ENCODE measurements around the gene LYVE1. TPM values are rescaled to one million over a fixed set of nuclear protein-coding genes. Genes with fewer than 3 reads are reported as not detected.

Gene LYVE1
- total RNA-seq, 1 donor from 2014 or later, result 95.2 TPM

GRCh38 chr11:10534316-10534715 is 34.1 kb downstream of the LYVE1 start:
- H3K4me1 ChIP-seq, result peaks cover 11% of the 10 kb centered on the region

GRCh38 chr11:10533323-10533722 is 35.1 kb downstream of the LYVE1 start:
- TF ChIP-seq CTCF (IDR thresholded peaks at IDR 0.05), result no peak
- H3K27ac ChIP-seq, result no peak overlapping the region
- DNase-seq, result no peak
- no peak for ATAC-seq
- H3K4me1 ChIP-seq, result peaks cover 11% of the 10 kb centered on the region
- no peaks in the 10 kb centered on the region for H3K27me3 ChIP-seq (ENCODE audit: low read depth)
- intact Hi-C loops (cut with DNase I), result no loop called here
- H3K36me3 ChIP-seq, result peaks cover 43% of the 10 kb centered on the region
- H3K4me3 ChIP-seq, result no peak overlapping the region
- H3K9me3 ChIP-seq, result no peaks in the 10 kb centered on the region

More at GRCh38 chr11:10534316-10534715, 34.1 kb downstream of the LYVE1 start:
- intact Hi-C loops (cut with DNase I), result no loop called here
- Histone ChIP-seq H3K27ac (no peak overlapping the region), H3K9me3 (no peaks in the 10 kb centered on the region), H3K27me3 (ENCODE audit: low read depth) (no peaks in the 10 kb centered on the region), H3K4me3 (no peak overlapping the region), H3K36me3 (peaks cover 33% of the 10 kb centered on the region)
- DNase-seq (no peak), ATAC-seq (no peak)
- TF ChIP-seq CTCF (IDR thresholded peaks at IDR 0.05), result no peak

GRCh38 chr11:10532526-10532925 is 35.9 kb downstream of the LYVE1 start:
- Histone ChIP-seq H3K4me1 (peaks cover 11% of the 10 kb centered on the region), H3K4me3 (no peak overlapping the region), H3K9me3 (no peaks in the 10 kb centered on the region), H3K36me3 (peaks cover 51% of the 10 kb centered on the region), H3K27ac (no peak overlapping the region), H3K27me3 (ENCODE audit: low read depth) (no peaks in the 10 kb centered on the region)
- intact Hi-C loops (cut with DNase I), result no loop called here
- no peak for TF ChIP-seq CTCF (IDR thresholded peaks at IDR 0.05)
- DNase-seq, result no peak
- no peak for ATAC-seq

GRCh38 chr11:10529279-10529678 is 39.2 kb downstream of the LYVE1 start:
- intact Hi-C loops (cut with DNase I), result no loop called here

GRCh38 chr11:10528121-10528520 is 40.3 kb downstream of the LYVE1 start:
- H3K36me3 ChIP-seq, result peaks cover 81% of the 10 kb centered on the region
- TF ChIP-seq CTCF (IDR thresholded peaks at IDR 0.05), result no peak
- peaks cover 4% of the 10 kb centered on the region for H3K4me1 ChIP-seq
- no peak overlapping the region for H3K4me3 ChIP-seq
- ATAC-seq (no peak), DNase-seq (no peak)
- intact Hi-C loops (cut with DNase I), result no loop called here
- no peaks in the 10 kb centered on the region for H3K27me3 ChIP-seq (ENCODE audit: low read depth)
- no peaks in the 10 kb centered on the region for H3K9me3 ChIP-seq
- no peak overlapping the region for H3K27ac ChIP-seq

More at GRCh38 chr11:10529279-10529678, 39.2 kb downstream of the LYVE1 start:
- peaks cover 76% of the 10 kb centered on the region for H3K36me3 ChIP-seq
- no peaks in the 10 kb centered on the region for H3K4me1 ChIP-seq
- no peak overlapping the region for H3K27ac ChIP-seq
- TF ChIP-seq CTCF (IDR thresholded peaks at IDR 0.05), result no peak
- ATAC-seq, result no peak
- no peak for DNase-seq
- no peaks in the 10 kb centered on the region for H3K9me3 ChIP-seq
- H3K4me3 ChIP-seq, result no peak overlapping the region
- H3K27me3 ChIP-seq (ENCODE audit: low read depth), result no peaks in the 10 kb centered on the region
